HepG2 (cell line): ENCODE data around the gene KIF2C. TPM values are rescaled to one million over a fixed set of nuclear protein-coding genes. Genes with fewer than 3 reads are reported as not detected.

Experiments used
- ATAC-seq: fragments of 200-7000 bp; cut with Tn5 transposase; 3 replicates; pipeline ENCODE4 v1.9.1; 2020; ENCODE audit warnings: mild to moderate bottlenecking, moderate library complexity
- BruUV-seq: library from RNA; stranded (reverse); fragments of 400-500 nt; replicated peaks from 2 replicates; lab custom pipeline; 2021; lab: Mats Ljungman, UMichigan
- CTCF ChIA-PET: fragments of 300-600 bp; formaldehyde crosslinking; extraction: SDS; loops from one replicate; lab custom pipeline; 2021; ENCODE audit warnings: low total read pairs, inconsistent platforms, low intra/inter-chr PET ratio; lab: Yijun Ruan, JAX
- POLR2A ChIA-PET: fragments of 350-600 bp; sonication (Branson Sonifier 250); formaldehyde crosslinking; loops from one replicate; lab custom pipeline; 2020; ENCODE audit warnings: antibody characterized with exemption, inconsistent platforms; lab: Yijun Ruan, JAX
- DNase-seq: peaks from one replicate; pipeline ENCODE4 v3.0.0-alpha.2; 2015; ENCODE audit warnings: low spot score
- FAIRE-seq: peaks from 3 replicates; lab custom pipeline; 2011; peaks lifted over from hg19 to GRCh38; lab: Jason Lieb, UNC
- H2AFZ ChIP-seq: one replicate; pipeline ENCODE4 v1.6.1; 2011; ENCODE audit warnings: low read length, inconsistent platforms
- H3K27ac ChIP-seq: fragments of 300-600 bp; 3 replicates; pipeline ENCODE4 v1.8.0; 2011; ENCODE audit warnings: mixed run types, mild to moderate bottlenecking, mixed read lengths, low read length, inconsistent platforms; ENCODE audit not compliant: insufficient read depth; ENCODE audit errors: extremely low read length
- H3K27me3 ChIP-seq, 2 experiments: fragments of 200-600 bp in 1 of 2; 2 replicates in 1 of 2; 3 replicates in 1 of 2; pipeline versions ENCODE4 v1.6.0 to v1.8.0; 2011; ENCODE audit warnings: low read length in 2 of 2, mild to moderate bottlenecking in 2 of 2, moderate library complexity in 2 of 2, inconsistent platforms in 1 of 2; ENCODE audit not compliant: insufficient read depth in 2 of 2, control insufficient read depth in 1 of 2
- H3K36me3 ChIP-seq, 2 experiments: fragments of 200-600 bp in 1 of 2; replicated peaks in 1 of 2; 2 replicates in 1 of 2; 3 replicates in 1 of 2; pipeline versions ENCODE4 v1.5.1 to v1.8.0; 2011; ENCODE audit warnings: low read length in 2 of 2, inconsistent platforms in 1 of 2; ENCODE audit not compliant: insufficient read depth in 2 of 2, control insufficient read depth in 1 of 2
- H3K4me1 ChIP-seq: 2 replicates; pipeline ENCODE4 v1.5.1; 2012; ENCODE audit warnings: low read length, inconsistent platforms; ENCODE audit not compliant: insufficient read depth
- H3K4me2 ChIP-seq: 2 replicates; pipeline ENCODE4 v1.6.0; 2011; ENCODE audit warnings: low read depth, low read length, inconsistent platforms
- H3K4me3 ChIP-seq, 3 experiments: fragments of 200-600 bp in 1 of 3; sonication (generic), shearing (Covaris generic) in 1 of 3; replicated peaks in 1 of 3; 2 replicates each; pipeline ENCODE4 v1.5.1; 2011 to 2016; ENCODE audit warnings: low read length in 3 of 3, inconsistent platforms in 2 of 3, low read depth in 2 of 3, mild to moderate bottlenecking in 2 of 3, control low read depth in 1 of 3, mixed read lengths in 1 of 3; ENCODE audit not compliant: insufficient read depth in 1 of 3
- H3K79me2 ChIP-seq: one replicate; pipeline ENCODE4 v1.6.1; 2011; ENCODE audit warnings: low read length, inconsistent platforms; ENCODE audit not compliant: insufficient read depth
- H3K9ac ChIP-seq: 2 replicates; pipeline ENCODE4 v1.6.0; 2011; ENCODE audit warnings: mild to moderate bottlenecking, low read depth, low read length, inconsistent platforms; ENCODE audit not compliant: insufficient read depth
- H3K9me3 ChIP-seq: 2 replicates; pipeline ENCODE4 v1.5.1; 2012; ENCODE audit warnings: mild to moderate bottlenecking, low read length
- H4K20me1 ChIP-seq: 2 replicates; pipeline ENCODE4 v1.6.0; 2011; ENCODE audit warnings: inconsistent platforms, mild to moderate bottlenecking, low read length, moderate library complexity; ENCODE audit not compliant: insufficient read depth
- EP300 ChIP-seq, 3 experiments: sonication (generic) in 1 of 3; formaldehyde crosslinking in 1 of 3; IDR thresholded peaks; 2 replicates each; pipeline versions ENCODE4 v1.5.1 to v1.6.1; 2011 to 2020; ENCODE audit warnings: low read depth in 2 of 3, low read length in 2 of 3, borderline replicate concordance in 1 of 3, improper control_type of control experiment in 1 of 3, mild to moderate bottlenecking in 1 of 3, missing genetic modification reagents in 1 of 3, moderate library complexity in 1 of 3
- ERF ChIP-seq: IDR thresholded peaks from 2 replicates; pipeline ENCODE4 v1.6.1; 2018; ENCODE audit warnings: missing biosample characterization, missing genetic modification reagents
- GATAD1 ChIP-seq: IDR thresholded peaks from 2 replicates; pipeline ENCODE4 v1.6.1; 2016; ENCODE audit warnings: missing genetic modification reagents, missing compliant biosample characterization
- HDAC1 ChIP-seq: sonication (generic); formaldehyde crosslinking; IDR thresholded peaks from 2 replicates; pipeline ENCODE4 v1.5.1; 2020; ENCODE audit warnings: mild to moderate bottlenecking, missing genetic modification reagents
- HMG20A ChIP-seq: IDR thresholded peaks from 2 replicates; pipeline ENCODE4 v1.6.1; 2016; ENCODE audit warnings: borderline replicate concordance
- KLF16 ChIP-seq, 2 experiments: sonication (generic) in 1 of 2; formaldehyde crosslinking in 1 of 2; IDR thresholded peaks; 2 replicates each; pipeline versions ENCODE4 v1.6.1 to v1.8.0; 2016 to 2023; ENCODE audit warnings: missing genetic modification reagents in 2 of 2, missing compliant biosample characterization in 1 of 2
- PAWR ChIP-seq: sonication (generic); formaldehyde crosslinking; IDR thresholded peaks from 2 replicates; pipeline ENCODE4 v1.4.0; 2020; ENCODE audit warnings: missing genetic modification reagents, mild to moderate bottlenecking, borderline replicate concordance
- PREB ChIP-seq: sonication (generic); formaldehyde crosslinking; IDR thresholded peaks from 2 replicates; pipeline ENCODE4 v1.4.0; 2020; ENCODE audit warnings: missing genetic modification reagents
- ZNF296 ChIP-seq: sonication (generic); formaldehyde crosslinking; conservative IDR thresholded peaks from 2 replicates; pipeline ENCODE4 v1.5.0; 2020; ENCODE audit warnings: mild to moderate bottlenecking, missing genetic modification reagents
- ZNF331 ChIP-seq: sonication (generic); formaldehyde crosslinking; IDR thresholded peaks from 2 replicates; pipeline ENCODE4 v1.4.0; 2020; ENCODE audit warnings: missing genetic modification reagents
- ZNF7 ChIP-seq: IDR thresholded peaks from 2 replicates; pipeline ENCODE4 v1.6.1; 2016; ENCODE audit warnings: missing biosample characterization, missing genetic modification reagents
- ZNF776 ChIP-seq: sonication (generic); formaldehyde crosslinking; IDR thresholded peaks from 2 replicates; pipeline ENCODE4 v1.4.0; 2020; ENCODE audit warnings: mild to moderate bottlenecking, missing genetic modification reagents
- ZNF784 ChIP-seq: sonication (generic); formaldehyde crosslinking; IDR thresholded peaks from 2 replicates; pipeline ENCODE4 v1.5.1; 2020; ENCODE audit warnings: missing genetic modification reagents, mild to moderate bottlenecking, borderline replicate concordance
- ZNF816 ChIP-seq: sonication (generic); formaldehyde crosslinking; IDR thresholded peaks from 2 replicates; pipeline ENCODE4 v1.8.0; 2022; ENCODE audit warnings: missing genetic modification reagents, mild to moderate bottlenecking, borderline replicate concordance
- ZNF878 ChIP-seq: sonication (generic); formaldehyde crosslinking; IDR thresholded peaks from 2 replicates; pipeline ENCODE4 v1.8.1; 2023; ENCODE audit warnings: mild to moderate bottlenecking, missing genetic modification reagents, moderate library complexity
- WGBS: methylation state at CpG from one replicate; pipeline ENCODE4 v1.1.6; 2017; ENCODE audit warnings: low lambda C conversion rate; 5-methylcytosine and 5-hydroxymethylcytosine counted together
- in situ Hi-C: cut with HindIII; loops from 2 replicates; pipeline ENCODE4 v1.10.0; 2017; ENCODE audit warnings: low pct_unique_long_range_greater_than_20kb; ENCODE audit not compliant: extremely low pct_ligation_motif_present
- intact Hi-C: fragments of 100-400 bp; cut with micrococcal nuclease; formaldehyde crosslinking; loops from one replicate; pipeline ENCODE4 v1.10.0; 2022; ENCODE audit not compliant: unreplicated experiment
- polyA plus RNA-seq, 8 experiments: library from polyadenylated mRNA; depleted of rRNA in 3 of 8; stranded (reverse) in 7 of 8; unstranded in 1 of 8; fragments of >200 nt; fragmentation: Illumina TruSeq in 4 of 8; extraction: Trizol in 4 of 8; gene quantifications; 2 replicates each; pipeline versions ENCODE4 v1.2.1 to v1.2.3, GENCODE V29; 2011 to 2016; ENCODE audit warnings: low read depth in 4 of 8, missing spikeins in 1 of 8, mixed read lengths in 1 of 8; ENCODE audit not compliant: insufficient read depth in 1 of 8
- total RNA-seq, 5 experiments: library from RNA; depleted of rRNA; stranded (reverse); fragments of >200 nt; fragmentation: Illumina TruSeq; extraction: Trizol; gene quantifications; 2 replicates each; pipeline ENCODE4 v1.2.3, GENCODE V29; 2016; ENCODE audit warnings: low read depth in 1 of 5
- TF ChIP-seq, protein P1 (sequence below): sonication (generic); formaldehyde crosslinking; IDR thresholded peaks from 2 replicates; pipeline ENCODE4 v1.8.0; 2022; ENCODE audit warnings: missing genetic modification reagents, mild to moderate bottlenecking, inconsistent platforms, borderline replicate concordance
- TF ChIP-seq, protein P2 (sequence below): sonication (generic); formaldehyde crosslinking; conservative IDR thresholded peaks from 2 replicates; pipeline ENCODE4 v1.4.0; 2020; ENCODE audit warnings: missing genetic modification reagents
- TF ChIP-seq, protein P3 (sequence below): sonication (generic); formaldehyde crosslinking; IDR thresholded peaks from 2 replicates; pipeline ENCODE4 v1.4.0; 2020; ENCODE audit warnings: missing genetic modification reagents

Gene KIF2C
- total and polyA plus RNA-seq, 2 of the 13 experiments (the other 11 are each of a cell fraction or from before 2014, with no cell fraction given): 29.7 to 53.7 TPM

- TF ChIP-seq KLF16 (CRISPR knock-in tag; IDR thresholded peaks at IDR 0.05): 0 out of 4 replicates have a peak, but pooled peaks of 1 of the 2 experiments have one; percentile 5
- TF ChIP-seq, all 625 proteins: peak for 12
These were observed 39.1 kb upstream of the KIF2C start (continued) for GRCh38 chr1:44700573-44700972.

DNA sequence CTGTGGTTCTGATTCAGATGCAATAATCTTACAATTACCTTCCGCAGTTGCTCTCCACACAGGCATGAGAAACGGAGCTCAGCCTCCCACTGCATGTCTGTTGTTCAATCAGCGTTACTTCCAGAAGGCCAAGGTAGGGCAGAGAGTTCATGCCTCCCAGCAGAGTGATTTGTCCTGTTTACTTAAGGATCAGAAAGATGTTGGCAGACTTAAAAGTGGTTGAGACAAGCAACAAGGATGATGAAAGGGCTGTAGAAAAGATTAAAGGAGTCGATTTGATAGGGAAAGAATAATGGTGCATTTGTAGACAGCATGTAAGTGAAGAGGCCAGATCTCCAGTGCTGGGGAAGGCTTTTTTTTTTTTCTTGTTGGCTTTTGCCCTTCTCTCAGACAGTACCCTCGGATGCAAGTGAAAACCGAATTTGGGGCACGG lies 38.5 kb upstream of the KIF2C start:
- DNase-seq: peak; percentile 83
- peak; percentile 83 for ATAC-seq
- Histone ChIP-seq H3K27ac (peak overlapping the region; percentile 48), H3K4me3 (peak overlapping the region; percentile 26 to 59 (median 29); a peak in 4 of 6 replicates), H3K4me1 (peaks cover 66% of the 10 kb centered on the region), H3K9me3 (no peaks in the 10 kb centered on the region), H3K9ac (peak overlapping the region; percentile 20), H3K36me3 (no peaks in the 10 kb centered on the region), H3K27me3 (no peaks in the 10 kb centered on the region), H3K4me2 (peak overlapping the region; percentile 80), H2AFZ (no peak overlapping the region), H3K79me2 (no peaks in the 10 kb centered on the region), H4K20me1 (no peaks in the 10 kb centered on the region)
- BruUV-seq: no TSS peak
- intact Hi-C loops: no loop called here
- FAIRE-seq: peak; percentile 95
- ChIA-PET POLR2A (interaction anchor here (0.5 to 4.2 kb wide), 6 partner anchors 20 to 68 kb away, joined by 3 to 20 read pairs (median 4); partner anchors contain the start of genes ARMH1, RNU5D-1 and TMEM53), CTCF (no interaction called here)
- in situ Hi-C loops: no loop called here
- WGBS: under 1% methylated on average over 7 of the region's 7 CpGs
- TF ChIP-seq ERF (CRISPR knock-in tag): no peak
- peak; percentile 30 for TF ChIP-seq ZNF878
- peak in 1 of 2 experiments; percentile 97; a peak in 2 of 4 replicates for TF ChIP-seq EP300 (IDR thresholded peaks at IDR 0.05; ENCODE audit: low read depth in 2 of 2, low read length in 2 of 2)
- TF ChIP-seq EP300 (CRISPR knock-in tag; IDR thresholded peaks at IDR 0.05; ENCODE audit: borderline replicate concordance): peak; percentile 87
- TF ChIP-seq, protein P1, sequence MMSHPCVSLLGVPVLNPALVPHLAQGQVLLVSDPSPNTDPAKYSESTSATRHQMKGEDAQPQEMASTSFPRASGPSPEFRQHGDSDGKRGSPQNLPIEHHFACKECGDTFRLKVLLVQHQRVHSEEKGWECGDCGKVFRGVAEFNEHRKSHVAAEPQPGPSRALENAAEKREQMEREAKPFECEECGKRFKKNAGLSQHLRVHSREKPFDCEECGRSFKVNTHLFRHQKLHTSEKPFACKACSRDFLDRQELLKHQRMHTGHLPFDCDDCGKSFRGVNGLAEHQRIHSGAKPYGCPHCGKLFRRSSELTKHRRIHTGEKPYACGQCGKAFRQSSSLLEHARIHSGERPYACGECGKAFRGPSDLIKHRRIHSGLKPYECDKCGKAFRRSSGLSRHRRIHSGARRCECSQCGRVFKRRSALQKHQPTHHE: no peak
- TF ChIP-seq, protein P2, sequence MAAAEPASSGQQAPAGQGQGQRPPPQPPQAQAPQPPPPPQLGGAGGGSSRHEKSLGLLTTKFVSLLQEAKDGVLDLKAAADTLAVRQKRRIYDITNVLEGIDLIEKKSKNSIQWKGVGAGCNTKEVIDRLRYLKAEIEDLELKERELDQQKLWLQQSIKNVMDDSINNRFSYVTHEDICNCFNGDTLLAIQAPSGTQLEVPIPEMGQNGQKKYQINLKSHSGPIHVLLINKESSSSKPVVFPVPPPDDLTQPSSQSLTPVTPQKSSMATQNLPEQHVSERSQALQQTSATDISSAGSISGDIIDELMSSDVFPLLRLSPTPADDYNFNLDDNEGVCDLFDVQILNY (CRISPR knock-in tag): no peak
- TF ChIP-seq ZNF296 (CRISPR knock-in tag): no peak
- TF ChIP-seq HDAC1 (CRISPR knock-in tag): peak; percentile 54; the same call in 1 of the 2 replicates
- no peak for TF ChIP-seq ZNF776
- no peak for TF ChIP-seq ZNF784 (CRISPR knock-in tag)
- no peak for TF ChIP-seq PREB (CRISPR knock-in tag)
- peak; percentile 76 for TF ChIP-seq ZNF331
- no peak for TF ChIP-seq PAWR (CRISPR knock-in tag)
- TF ChIP-seq GATAD1 (CRISPR knock-in tag): no peak; the same call in 1 of the 2 replicates
- TF ChIP-seq HMG20A: peak; percentile 96
- TF ChIP-seq, protein P3, sequence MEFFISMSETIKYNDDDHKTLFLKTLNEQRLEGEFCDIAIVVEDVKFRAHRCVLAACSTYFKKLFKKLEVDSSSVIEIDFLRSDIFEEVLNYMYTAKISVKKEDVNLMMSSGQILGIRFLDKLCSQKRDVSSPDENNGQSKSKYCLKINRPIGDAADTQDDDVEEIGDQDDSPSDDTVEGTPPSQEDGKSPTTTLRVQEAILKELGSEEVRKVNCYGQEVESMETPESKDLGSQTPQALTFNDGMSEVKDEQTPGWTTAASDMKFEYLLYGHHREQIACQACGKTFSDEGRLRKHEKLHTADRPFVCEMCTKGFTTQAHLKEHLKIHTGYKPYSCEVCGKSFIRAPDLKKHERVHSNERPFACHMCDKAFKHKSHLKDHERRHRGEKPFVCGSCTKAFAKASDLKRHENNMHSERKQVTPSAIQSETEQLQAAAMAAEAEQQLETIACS (CRISPR knock-in tag): no peak
- TF ChIP-seq ZNF7: peak; percentile 86
- TF ChIP-seq ZNF816 (CRISPR knock-in tag): no peak
